Aorta (tissue), 5 donors: ENCODE measurements around the gene ZFP42. TPM values are rescaled to one million over a fixed set of nuclear protein-coding genes. Genes with fewer than 3 reads are reported as not detected.
A peak's percentile ranks its signal among the peaks of the same experiment; 100 is the strongest.
"Not testable (repeated sequence)": the region's sequence is repeated elsewhere in the genome, so short reads cannot be mapped to it uniquely, and the experiment has no call there.

Experiments
- ATAC-seq: fragments of 200-7000 bp; cut with Tn5 transposase; one replicate; pipeline ENCODE4 v1.9.1; 2022; ENCODE audit warnings: moderate library complexity; ENCODE audit not compliant: low FRiP score
- DNase-seq, 2 donors: peaks; one replicate each; pipeline ENCODE4 v3.0.0-alpha.2; 2020
- H3K27ac ChIP-seq, 2 donors: one replicate each; pipeline ENCODE4 v1.5.1; 2013; ENCODE audit warnings: low read length in 2 of 2, mild to moderate bottlenecking in 2 of 2, moderate library complexity in 2 of 2, control low read depth in 1 of 2, inconsistent platforms in 1 of 2, low read depth in 1 of 2
- H3K27me3 ChIP-seq, 2 donors: one replicate each; pipeline ENCODE4 v1.6.1; 2013; ENCODE audit warnings: control low read depth in 1 of 2, low read length in 1 of 2, mild to moderate bottlenecking in 1 of 2, moderate library complexity in 1 of 2; ENCODE audit not compliant: insufficient read depth in 2 of 2, control insufficient read depth in 1 of 2
- H3K36me3 ChIP-seq, 2 donors: one replicate each; pipeline ENCODE4 v1.6.1; 2013; ENCODE audit warnings: control low read depth in 1 of 2, low read length in 1 of 2, mild to moderate bottlenecking in 1 of 2; ENCODE audit not compliant: insufficient read depth in 2 of 2, control insufficient read depth in 1 of 2
- H3K4me1 ChIP-seq, 2 donors: one replicate each; pipeline ENCODE4 v1.6.1; 2013; ENCODE audit warnings: low read length in 2 of 2, control low read depth in 1 of 2, mild to moderate bottlenecking in 1 of 2, moderate library complexity in 1 of 2; ENCODE audit not compliant: insufficient read depth in 2 of 2, control insufficient read depth in 1 of 2
- H3K4me3 ChIP-seq, 2 donors: one replicate each; pipeline ENCODE4 v1.5.1; 2013; ENCODE audit warnings: low read length in 2 of 2, control low read depth in 1 of 2, mild to moderate bottlenecking in 1 of 2
- H3K9me3 ChIP-seq: one replicate; pipeline ENCODE4 v1.6.1; 2013; ENCODE audit warnings: mild to moderate bottlenecking, low read length; ENCODE audit not compliant: control insufficient read depth
- WGBS, 2 donors: extraction: QIAGEN DNeasy Blood & Tissue Kit; methylation state at CpG; one replicate each; pipeline ENCODE4 v1.1.7; 2013; 5-methylcytosine and 5-hydroxymethylcytosine counted together
- intact Hi-C, 2 donors: fragments of 100-400 bp; cut with DNase I; formaldehyde crosslinking; loops; one replicate each; pipeline versions ENCODE4 v1.14.2 to v1.15.0; 2022
- polyA plus RNA-seq, 2 donors: library from polyadenylated mRNA; stranded (reverse); fragments of 200-250 nt; gene quantifications; one replicate each; pipeline ENCODE4 v1.2.3, GENCODE V29; 2013
- total RNA-seq, 2 donors: library from RNA; stranded (reverse); fragmentation: NEBNext Ultra II Directional; extraction: Animal tissue kit (Norgen Biotek cat#: 25700); gene quantifications; one replicate each; pipeline ENCODE4 v1.2.1, GENCODE V29; 2021
- donor health status: healthy with polysubstance abuse.
- donor health status: Bipolar disorder and iron deficiency.
- donor health status: DM: no; HTN: no; CAD: no.
- donor health status: DM: no; HTN: no; CAD: no.
- donor health status: DM: yes; HTN: yes; CAD: no.

Gene ZFP42
- total and polyA plus RNA-seq, 4 donors, result not detected

- Histone ChIP-seq H3K36me3 (no peaks in the 10 kb centered on the region), H3K27me3 (no peaks in the 10 kb centered on the region), H3K27ac (no peak overlapping the region), H3K4me3 (no peak overlapping the region), H3K9me3 (no peaks in the 10 kb centered on the region), H3K4me1 (no peaks in the 10 kb centered on the region)
- DNase-seq, result no peak
- no peak for ATAC-seq
- intact Hi-C loops, result loop anchor here in 1 of 2 donors (10.0 kb wide), 2 partner anchors 163 to 1307 kb away; partner anchors contain the start of gene FAT1
- 86 to 92% methylated on average over 18 of the region's 18 CpGs for WGBS, 2 donors
These were observed 36.2 kb downstream of the ZFP42 start for GRCh38 chr4:188031751-188032150.

- no peak for DNase-seq
- Histone ChIP-seq H3K9me3 (no peaks in the 10 kb centered on the region), H3K4me1 (no peaks in the 10 kb centered on the region), H3K27me3 (no peaks in the 10 kb centered on the region), H3K36me3 (no peaks in the 10 kb centered on the region), H3K4me3 (no peak overlapping the region), H3K27ac (no peak overlapping the region)
- 78 to 79% methylated on average over 12 of the region's 12 CpGs for WGBS, 2 donors
- ATAC-seq, result no peak
- intact Hi-C loops, result loop anchor here in 1 of 2 donors (10.0 kb wide), 2 partner anchors 163 to 1307 kb away; partner anchors contain the start of gene FAT1
These were observed 36.6 kb downstream of the ZFP42 start for GRCh38 chr4:188032170-188032569.

- intact Hi-C loops, result loop anchor here in 1 of 2 donors (10.0 kb wide), 2 partner anchors 162 to 1308 kb away; partner anchors contain the start of gene FAT1
- Histone ChIP-seq H3K27me3 (no peaks in the 10 kb centered on the region), H3K36me3 (no peaks in the 10 kb centered on the region), H3K9me3 (no peaks in the 10 kb centered on the region), H3K4me1 (no peaks in the 10 kb centered on the region), H3K27ac (no peak overlapping the region), H3K4me3 (no peak overlapping the region)
- ATAC-seq, result no peak
- WGBS, 2 donors, result 71 to 76% methylated on average over 16 of the region's 16 CpGs
- no peak for DNase-seq
These were observed 37.0 kb downstream of the ZFP42 start for GRCh38 chr4:188032583-188032982.

DNA sequence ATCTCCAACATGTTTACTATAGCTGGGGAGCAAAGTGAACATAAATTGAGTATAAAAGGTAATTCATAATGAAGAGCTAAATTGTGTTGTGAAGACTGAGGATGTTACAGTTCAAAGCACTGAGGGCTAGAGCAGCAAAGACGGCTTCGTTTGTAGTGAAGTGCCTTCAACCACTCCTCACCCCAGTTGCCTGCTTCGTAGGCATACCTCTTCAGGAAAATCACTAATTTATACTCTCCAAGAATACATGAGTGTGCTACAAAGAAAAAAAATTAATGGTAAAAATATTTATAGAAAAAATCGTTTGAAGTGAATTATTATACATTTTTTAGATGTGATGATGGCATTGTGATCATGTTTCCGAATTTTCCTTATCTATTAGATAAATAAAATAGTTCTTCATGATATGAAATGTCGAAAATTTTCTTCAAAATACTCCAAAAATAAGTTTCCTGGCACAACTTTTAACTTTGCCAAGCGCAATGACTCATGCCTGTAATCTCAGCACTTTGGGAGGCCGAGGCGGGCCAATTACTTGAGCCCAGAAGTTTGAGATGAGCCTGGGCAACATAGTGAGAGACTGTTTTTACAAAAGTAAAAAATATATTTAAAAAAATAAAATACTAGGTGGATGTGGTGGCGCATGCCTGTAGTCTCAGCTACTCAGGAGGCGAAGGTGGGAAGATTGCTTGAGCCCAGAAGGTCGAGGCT lies 41.6 kb downstream of the ZFP42 start:
- 11 to 12% methylated on average over 12 of the region's 12 CpGs for WGBS, 2 donors
- no peaks in the 10 kb centered on the region for H3K27me3 ChIP-seq
- no peaks in the 10 kb centered on the region for H3K4me1 ChIP-seq
- DNase-seq (peak in 1 of 2 donors; percentile 74), ATAC-seq (no peak)
- H3K27ac ChIP-seq, result no peak overlapping the region
- H3K36me3 ChIP-seq, result no peaks in the 10 kb centered on the region
- intact Hi-C loops, result loop anchor here in 1 of 2 donors (10.0 kb wide), 2 partner anchors 158 to 1312 kb away; partner anchors contain the start of gene FAT1
- H3K9me3 ChIP-seq, result no peaks in the 10 kb centered on the region
- no peak overlapping the region for H3K4me3 ChIP-seq

- Histone ChIP-seq H3K27ac (no peak overlapping the region), H3K27me3 (no peaks in the 10 kb centered on the region), H3K9me3 (no peaks in the 10 kb centered on the region)
These were observed 46.1 kb downstream of the ZFP42 start for GRCh38 chr4:188041721-188042120.

DNA sequence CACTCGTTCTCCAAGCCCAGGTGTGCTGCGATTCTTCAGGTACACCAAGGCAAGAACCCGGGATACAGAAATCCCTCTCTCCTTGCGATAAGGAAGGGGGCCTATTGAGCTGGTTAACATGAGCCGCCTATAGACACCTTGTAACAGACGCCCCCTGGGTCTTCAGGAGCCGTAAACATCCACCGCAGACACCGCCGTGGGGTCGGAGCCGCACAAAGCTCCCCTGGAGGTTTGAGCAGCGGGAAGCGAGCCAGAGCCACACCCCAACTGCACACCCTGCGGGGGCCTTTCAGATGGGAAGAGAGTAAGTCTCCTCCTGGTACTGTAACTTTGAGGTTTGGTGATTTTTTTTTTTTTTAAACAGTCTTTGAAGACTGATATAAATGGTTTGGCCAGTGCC lies 46.6 kb downstream of the ZFP42 start:
- 86 to 92% methylated on average over 15 of the region's 15 CpGs for WGBS, 2 donors
- H3K36me3 ChIP-seq, result no peaks in the 10 kb centered on the region
- peak; percentile 29 for ATAC-seq

More at GRCh38 chr4:188041721-188042120, 46.1 kb downstream of the ZFP42 start:
- DNase-seq, result no peak
- intact Hi-C loops, result no loop called here
- ATAC-seq, result no peak
- Histone ChIP-seq H3K4me1 (no peaks in the 10 kb centered on the region), H3K36me3 (no peaks in the 10 kb centered on the region), H3K4me3 (no peak overlapping the region)
- WGBS, 2 donors, result 90% methylated on average over 21 of the region's 21 CpGs

DNA sequence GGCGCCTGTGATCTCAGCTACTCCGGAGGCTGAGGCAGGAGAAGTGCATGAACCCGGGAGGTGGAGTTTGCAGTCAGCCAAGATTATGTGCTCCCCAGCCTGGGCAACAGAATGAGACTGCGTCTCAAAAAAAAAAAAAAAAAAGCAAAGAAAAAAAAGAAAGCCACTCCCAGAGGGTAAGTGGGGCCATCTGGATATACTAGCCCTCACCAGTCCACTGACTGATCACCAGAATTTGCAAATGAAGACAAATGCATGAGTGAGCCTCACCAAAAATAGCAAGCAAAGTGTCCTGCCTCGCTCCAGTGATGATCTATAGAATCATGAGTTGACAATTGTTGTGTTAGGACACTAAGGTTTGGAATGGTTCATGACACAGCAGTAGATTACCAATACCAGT lies 47.6 kb downstream of the ZFP42 start:
- no peak overlapping the region for H3K27ac ChIP-seq
- WGBS, 2 donors, result 95 to 96% methylated on average over 5 of the region's 5 CpGs
- intact Hi-C loops, result no loop called here
- no peaks in the 10 kb centered on the region for H3K9me3 ChIP-seq
- DNase-seq (no peak), ATAC-seq (no peak)
- no peaks in the 10 kb centered on the region for H3K27me3 ChIP-seq
- no peaks in the 10 kb centered on the region for H3K36me3 ChIP-seq
- H3K4me1 ChIP-seq, result no peaks in the 10 kb centered on the region
- H3K4me3 ChIP-seq, result no peak overlapping the region

More for the DNA sequence above, 46.6 kb downstream of the ZFP42 start:
- Histone ChIP-seq H3K27me3 (no peaks in the 10 kb centered on the region), H3K27ac (no peak overlapping the region), H3K9me3 (no peaks in the 10 kb centered on the region), H3K4me1 (no peaks in the 10 kb centered on the region), H3K4me3 (no peak overlapping the region)
- intact Hi-C loops, result no loop called here
- DNase-seq, result no peak

- H3K4me1 ChIP-seq, H3K27ac ChIP-seq, H3K27me3 ChIP-seq, H3K9me3 ChIP-seq, H3K4me3 ChIP-seq, H3K36me3 ChIP-seq, ATAC-seq, intact Hi-C loops, DNase-seq: not testable (repeated sequence)
- 94 to 96% methylated on average over 10 of the region's 10 CpGs for WGBS, 2 donors
These were observed 49.9 kb downstream of the ZFP42 start for GRCh38 chr4:188045461-188045860.

DNA sequence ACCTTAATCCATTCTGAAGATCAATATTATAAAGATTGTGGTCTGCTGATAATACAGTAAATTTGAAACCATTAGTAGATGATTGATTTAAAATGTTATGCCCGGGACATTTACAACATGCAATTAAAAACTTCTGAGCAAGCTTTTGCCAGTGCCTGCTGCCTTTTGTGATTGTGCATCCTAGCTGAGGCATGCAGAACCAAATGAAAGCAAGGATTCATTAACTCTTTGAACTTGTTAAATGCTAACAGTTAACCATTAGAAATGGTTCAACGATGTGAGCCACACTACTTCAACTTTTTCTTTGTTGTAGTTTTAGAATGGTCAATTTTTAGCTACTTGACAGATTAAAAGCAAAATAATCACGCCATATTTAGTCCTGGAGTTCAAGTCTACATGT lies 51.1 kb downstream of the ZFP42 start:
- Histone ChIP-seq H3K4me3 (no peak overlapping the region), H3K27ac (no peak overlapping the region), H3K9me3 (no peaks in the 10 kb centered on the region), H3K4me1 (no peaks in the 10 kb centered on the region), H3K36me3 (no peaks in the 10 kb centered on the region), H3K27me3 (no peaks in the 10 kb centered on the region)
- ATAC-seq, result no peak
- DNase-seq, result no peak
- intact Hi-C loops, result no loop called here
- WGBS, 2 donors, result 68 to 74% methylated on average over 3 of the region's 3 CpGs
